Ovary (tissue), 3 donors: ENCODE results near the gene ZFPL1.

ENCODE experiments used
- CTCF ChIP-seq, 3 donors: fragments of 450-650 bp in 2 of 3; fragments of 200-600 bp in 1 of 3; IDR thresholded peaks; one replicate each; pipeline versions ENCODE4 v1.5.1 to v1.8.0; 2016 to 2022; ENCODE audit warnings: antibody characterized with exemption in 3 of 3, mild to moderate bottlenecking in 1 of 3
- POLR2A ChIP-seq: fragments of 450-650 bp; IDR thresholded peaks from one replicate; pipeline ENCODE4 v1.6.1; 2017; ENCODE audit warnings: antibody characterized with exemption, mild to moderate bottlenecking, moderate library complexity
- donor health status: DM: no; HTN: no; CAD: no.

- TF ChIP-seq CTCF (IDR thresholded peaks at IDR 0.05) (no peak), POLR2A (no peak)
Observed at GRCh38 chr11:65131895-65132237, 47.8 kb downstream of the ZFPL1 start.
